ENCODE results near the gene VEGFB.
"Not testable (repeated sequence)": the region's sequence is repeated elsewhere in the genome, so short reads cannot be mapped to it uniquely, and the experiment has no call there.

Gene VEGFB

GRCh38 chr11:64245797-64246620, 11.6 kb downstream of the VEGFB start:
- peak in 17 of 56 donors; percentile 18 to 79 (median 30) for DNase-seq

- not testable (repeated sequence) for DNase-seq
These were observed 12.2 kb downstream of the VEGFB start for GRCh38 chr11:64246621-64246870.

- peak in 53 of 56 donors; percentile 39 to 91 (median 73) for DNase-seq
These were observed 12.7 kb downstream of the VEGFB start, which contains the start of gene PPP1R14B for GRCh38 chr11:64246871-64247728. PPP1R14B (minus strand) TSS chr11:64246943; CDS start chr11:64246673, 270 bp downstream.

- peak in 2 of 56 donors; percentile 54 to 57 for DNase-seq
These were observed 13.5 kb downstream of the VEGFB start for GRCh38 chr11:64247729-64248531.

GRCh38 chr11:64248578-64248977, 14.2 kb downstream of the VEGFB start:
- no peak for DNase-seq

- DNase-seq = no peak
These were observed 14.7 kb downstream of the VEGFB start for GRCh38 chr11:64249038-64249437.

GRCh38 chr11:64249563-64250414, 15.4 kb downstream of the VEGFB start:
- DNase-seq = no peak

- no peak for DNase-seq
These were observed 16.1 kb downstream of the VEGFB start for GRCh38 chr11:64250415-64251015.

GRCh38 chr11:64251016-64251752, 16.8 kb downstream of the VEGFB start, which contains the start of gene PLCB3:
PLCB3 (plus strand) TSS chr11:64251530; CDS start chr11:64251650, 120 bp downstream.
- DNase-seq = peak in 30 of 56 donors; percentile 17 to 82 (median 30)

GRCh38 chr11:64251753-64252002, 17.3 kb downstream of the VEGFB start:
- no peak for DNase-seq

- DNase-seq = peak in 4 of 56 donors; percentile 21 to 26 (median 24)
These were observed 17.9 kb downstream of the VEGFB start for GRCh38 chr11:64252003-64252872.

GRCh38 chr11:64253043-64253442, 18.7 kb downstream of the VEGFB start:
- no peak for DNase-seq

- DNase-seq = peak in 32 of 56 donors; percentile 10 to 76 (median 38)
These were observed 19.1 kb downstream of the VEGFB start for GRCh38 chr11:64253481-64253880.

GRCh38 chr11:64254326-64254725, 19.9 kb downstream of the VEGFB start:
- DNase-seq = no peak

GRCh38 chr11:64255135-64256128, 21.0 kb downstream of the VEGFB start:
- no peak for DNase-seq

- DNase-seq = no peak
These were observed 21.9 kb downstream of the VEGFB start for GRCh38 chr11:64256300-64256699.

GRCh38 chr11:64258356-64258755, 24.0 kb downstream of the VEGFB start:
- no peak for DNase-seq
